ENCODE data around the gene MFRP.

Gene MFRP

GRCh38 chr11:119335091-119335654 is 11.3 kb downstream of the MFRP start:
- DNase-seq (ENCODE audit: low read depth) = no peak
- in situ Hi-C loops (cut with HindIII; ENCODE audit: low sequenced_read_pairs) = no loop called here
- H3K4me3 ChIP-seq (ENCODE audit: low read depth, low read length) = peak overlapping the region; percentile 85
- no peak for TF ChIP-seq CTCF (IDR thresholded peaks at IDR 0.05; ENCODE audit: low read depth, low read length, missing control alignments)

- TF ChIP-seq CTCF (IDR thresholded peaks at IDR 0.05; ENCODE audit: low read depth, low read length, missing control alignments) = no peak
- peak within 1 kb of the TSS; percentile 85 for H3K4me3 ChIP-seq (ENCODE audit: low read depth, low read length)
- in situ Hi-C loops (cut with HindIII; ENCODE audit: low sequenced_read_pairs) = no loop called here
- peak; percentile 97 for DNase-seq (ENCODE audit: low read depth)
Measured at GRCh38 chr11:119334174-119334930, 12.2 kb downstream of the MFRP start, which contains the start of gene RNF26. TSS of gene RNF26 (plus strand) at chr11:119334527. CDS start at chr11:119335123, 596 bp downstream.

- in situ Hi-C loops (cut with HindIII; ENCODE audit: low sequenced_read_pairs) = no loop called here
- DNase-seq (ENCODE audit: low read depth) = no peak
- H3K4me3 ChIP-seq (ENCODE audit: low read depth, low read length) = no peak overlapping the region
- no peak for TF ChIP-seq CTCF (IDR thresholded peaks at IDR 0.05; ENCODE audit: low read depth, low read length, missing control alignments)
Measured at GRCh38 chr11:119332111-119332765, 14.3 kb downstream of the MFRP start.

- no peak overlapping the region for H3K4me3 ChIP-seq (ENCODE audit: low read depth, low read length)
- TF ChIP-seq CTCF (IDR thresholded peaks at IDR 0.05; ENCODE audit: low read depth, low read length, missing control alignments) = no peak
- in situ Hi-C loops (cut with HindIII; ENCODE audit: low sequenced_read_pairs) = no loop called here
- no peak for DNase-seq (ENCODE audit: low read depth)
Measured at GRCh38 chr11:119330237-119330636, 16.3 kb downstream of the MFRP start.

GRCh38 chr11:119329320-119329719 is 17.2 kb downstream of the MFRP start:
- H3K4me3 ChIP-seq (ENCODE audit: low read depth, low read length) = no peak overlapping the region
- no peak for TF ChIP-seq CTCF (IDR thresholded peaks at IDR 0.05; ENCODE audit: low read depth, low read length, missing control alignments)
- in situ Hi-C loops (cut with HindIII; ENCODE audit: low sequenced_read_pairs) = no loop called here
- DNase-seq (ENCODE audit: low read depth) = no peak

GRCh38 chr11:119324189-119324588 is 22.3 kb downstream of the MFRP start:
- no peak for DNase-seq (ENCODE audit: low read depth)
- in situ Hi-C loops (cut with HindIII; ENCODE audit: low sequenced_read_pairs) = no loop called here
- TF ChIP-seq CTCF (IDR thresholded peaks at IDR 0.05; ENCODE audit: low read depth, low read length, missing control alignments) = no peak
- no peak overlapping the region for H3K4me3 ChIP-seq (ENCODE audit: low read depth, low read length)
